H1 (cell line): Measurements from ENCODE around the gene PGAP3.

Experiments used
- CTBP2 ChIP-seq: IDR thresholded peaks from 2 replicates; pipeline ENCODE4 v1.7.0; 2011; ENCODE audit warnings: borderline replicate concordance, mild to moderate bottlenecking, moderate library complexity, mixed read lengths, low read length; ENCODE audit not compliant: insufficient read depth, insufficient read length
- EP300 ChIP-seq, 2 experiments: IDR thresholded peaks; 1 replicate in 1 of 2; 2 replicates in 1 of 2; pipeline ENCODE4 v1.6.1; 2011 to 2012; ENCODE audit warnings: low read depth in 2 of 2, low read length in 2 of 2, mild to moderate bottlenecking in 2 of 2, borderline replicate concordance in 1 of 2, inconsistent platforms in 1 of 2, moderate library complexity in 1 of 2
- EZH2 ChIP-seq: fragments of 200-600 bp; sonication (generic); IDR thresholded peaks from 2 replicates; pipeline ENCODE4 v1.7.1; 2012; ENCODE audit warnings: low read depth, mild to moderate bottlenecking, moderate library complexity, low read length, inconsistent platforms; ENCODE audit not compliant: severe bottlenecking
- POLR2A ChIP-seq, 2 experiments: IDR thresholded peaks; 1 replicate in 1 of 2; 2 replicates in 1 of 2; pipeline ENCODE4 v1.6.1; 2011; ENCODE audit warnings: low read depth in 2 of 2, low read length in 2 of 2, mild to moderate bottlenecking in 2 of 2; ENCODE audit errors: control extremely low read depth in 1 of 2
- RAD21 ChIP-seq, 2 experiments: IDR thresholded peaks in 1 of 2; conservative IDR thresholded peaks in 1 of 2; 2 replicates each; pipeline ENCODE4 v1.6.1; 2011; ENCODE audit warnings: low read depth in 2 of 2, low read length in 2 of 2, improper control_type of control experiment in 1 of 2, inconsistent platforms in 1 of 2, mild to moderate bottlenecking in 1 of 2, moderate library complexity in 1 of 2
- SRF ChIP-seq: IDR thresholded peaks from 2 replicates; pipeline ENCODE4 v1.6.1; 2011; ENCODE audit warnings: mild to moderate bottlenecking, low read depth, low read length, moderate library complexity
- TF ChIP-seq, protein P1 (sequence below), 3 experiments: IDR thresholded peaks; 1 replicate in 2 of 3; 2 replicates in 1 of 3; pipeline versions ENCODE4 v1.5.1 to v1.6.1; 2011; ENCODE audit warnings: low read length in 3 of 3, mild to moderate bottlenecking in 3 of 3, inconsistent platforms in 2 of 3, low read depth in 1 of 3, moderate library complexity in 1 of 3; ENCODE audit not compliant: insufficient read depth in 1 of 3; ENCODE audit errors: control extremely low read depth in 1 of 3
- TF ChIP-seq, protein P2 (sequence below): IDR thresholded peaks from 2 replicates; pipeline ENCODE4 v1.6.1; 2012; ENCODE audit warnings: low read length, inconsistent platforms
- TF ChIP-seq, protein P3 (sequence below): IDR thresholded peaks from 2 replicates; pipeline ENCODE4 v1.6.1; 2011; ENCODE audit warnings: low read length, improper control_type of control experiment

DNA sequence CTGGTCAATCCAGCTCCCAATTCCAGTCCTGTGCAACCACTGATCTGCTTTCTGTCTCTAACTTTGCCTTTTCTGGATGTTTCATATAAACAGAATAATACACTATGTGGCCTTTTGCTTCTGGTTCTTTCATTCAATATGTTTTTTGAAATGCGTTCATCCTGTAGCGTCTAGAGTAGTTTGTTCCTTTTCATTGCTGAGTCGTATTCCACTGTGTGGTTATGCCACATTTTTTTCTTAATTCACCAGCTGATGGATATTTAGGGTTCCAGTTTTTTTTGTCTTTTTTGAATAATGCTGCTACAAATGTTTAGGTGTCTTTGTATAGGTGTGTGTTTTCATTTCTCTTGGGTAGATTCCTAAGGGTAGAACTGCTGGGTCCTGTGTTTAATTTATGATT, 44.7 kb upstream of the PGAP3 start:
- TF ChIP-seq CTBP2 (no peak), EZH2 (no peak), EP300 (IDR thresholded peaks at IDR 0.05; ENCODE audit: borderline replicate concordance in 1 of 2, low read depth in 2 of 2, low read length in 2 of 2) (no peak), POLR2A (IDR thresholded peaks at IDR 0.05; ENCODE audit: control extremely low read depth in 1 of 2, low read depth in 2 of 2, low read length in 2 of 2) (no peak), RAD21 (IDR thresholded peaks at IDR 0.05 in 1 of 2, conservative IDR thresholded peaks at IDR 0.05 in 1 of 2; ENCODE audit: low read depth in 2 of 2, low read length in 2 of 2) (no peak), SRF (no peak)
- TF ChIP-seq, protein P1, sequence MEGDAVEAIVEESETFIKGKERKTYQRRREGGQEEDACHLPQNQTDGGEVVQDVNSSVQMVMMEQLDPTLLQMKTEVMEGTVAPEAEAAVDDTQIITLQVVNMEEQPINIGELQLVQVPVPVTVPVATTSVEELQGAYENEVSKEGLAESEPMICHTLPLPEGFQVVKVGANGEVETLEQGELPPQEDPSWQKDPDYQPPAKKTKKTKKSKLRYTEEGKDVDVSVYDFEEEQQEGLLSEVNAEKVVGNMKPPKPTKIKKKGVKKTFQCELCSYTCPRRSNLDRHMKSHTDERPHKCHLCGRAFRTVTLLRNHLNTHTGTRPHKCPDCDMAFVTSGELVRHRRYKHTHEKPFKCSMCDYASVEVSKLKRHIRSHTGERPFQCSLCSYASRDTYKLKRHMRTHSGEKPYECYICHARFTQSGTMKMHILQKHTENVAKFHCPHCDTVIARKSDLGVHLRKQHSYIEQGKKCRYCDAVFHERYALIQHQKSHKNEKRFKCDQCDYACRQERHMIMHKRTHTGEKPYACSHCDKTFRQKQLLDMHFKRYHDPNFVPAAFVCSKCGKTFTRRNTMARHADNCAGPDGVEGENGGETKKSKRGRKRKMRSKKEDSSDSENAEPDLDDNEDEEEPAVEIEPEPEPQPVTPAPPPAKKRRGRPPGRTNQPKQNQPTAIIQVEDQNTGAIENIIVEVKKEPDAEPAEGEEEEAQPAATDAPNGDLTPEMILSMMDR (IDR thresholded peaks at IDR 0.05; ENCODE audit: control extremely low read depth in 1 of 3, insufficient read depth in 1 of 3, low read depth in 1 of 3, low read length in 3 of 3): no peak
- TF ChIP-seq, protein P2, sequence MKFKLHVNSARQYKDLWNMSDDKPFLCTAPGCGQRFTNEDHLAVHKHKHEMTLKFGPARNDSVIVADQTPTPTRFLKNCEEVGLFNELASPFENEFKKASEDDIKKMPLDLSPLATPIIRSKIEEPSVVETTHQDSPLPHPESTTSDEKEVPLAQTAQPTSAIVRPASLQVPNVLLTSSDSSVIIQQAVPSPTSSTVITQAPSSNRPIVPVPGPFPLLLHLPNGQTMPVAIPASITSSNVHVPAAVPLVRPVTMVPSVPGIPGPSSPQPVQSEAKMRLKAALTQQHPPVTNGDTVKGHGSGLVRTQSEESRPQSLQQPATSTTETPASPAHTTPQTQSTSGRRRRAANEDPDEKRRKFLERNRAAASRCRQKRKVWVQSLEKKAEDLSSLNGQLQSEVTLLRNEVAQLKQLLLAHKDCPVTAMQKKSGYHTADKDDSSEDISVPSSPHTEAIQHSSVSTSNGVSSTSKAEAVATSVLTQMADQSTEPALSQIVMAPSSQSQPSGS: no peak
- TF ChIP-seq, protein P3, sequence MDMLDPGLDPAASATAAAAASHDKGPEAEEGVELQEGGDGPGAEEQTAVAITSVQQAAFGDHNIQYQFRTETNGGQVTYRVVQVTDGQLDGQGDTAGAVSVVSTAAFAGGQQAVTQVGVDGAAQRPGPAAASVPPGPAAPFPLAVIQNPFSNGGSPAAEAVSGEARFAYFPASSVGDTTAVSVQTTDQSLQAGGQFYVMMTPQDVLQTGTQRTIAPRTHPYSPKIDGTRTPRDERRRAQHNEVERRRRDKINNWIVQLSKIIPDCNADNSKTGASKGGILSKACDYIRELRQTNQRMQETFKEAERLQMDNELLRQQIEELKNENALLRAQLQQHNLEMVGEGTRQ: no peak
